GM21529 (cell line): ENCODE results near the gene ADARB2.

Experiments
- ATAC-seq: cut with Tn5 transposase; IDR thresholded peaks from one replicate; pipeline ENCODE4 v1.9.1; 2021; ENCODE audit not compliant: unreplicated experiment

The ADARB2 gene

DNA sequence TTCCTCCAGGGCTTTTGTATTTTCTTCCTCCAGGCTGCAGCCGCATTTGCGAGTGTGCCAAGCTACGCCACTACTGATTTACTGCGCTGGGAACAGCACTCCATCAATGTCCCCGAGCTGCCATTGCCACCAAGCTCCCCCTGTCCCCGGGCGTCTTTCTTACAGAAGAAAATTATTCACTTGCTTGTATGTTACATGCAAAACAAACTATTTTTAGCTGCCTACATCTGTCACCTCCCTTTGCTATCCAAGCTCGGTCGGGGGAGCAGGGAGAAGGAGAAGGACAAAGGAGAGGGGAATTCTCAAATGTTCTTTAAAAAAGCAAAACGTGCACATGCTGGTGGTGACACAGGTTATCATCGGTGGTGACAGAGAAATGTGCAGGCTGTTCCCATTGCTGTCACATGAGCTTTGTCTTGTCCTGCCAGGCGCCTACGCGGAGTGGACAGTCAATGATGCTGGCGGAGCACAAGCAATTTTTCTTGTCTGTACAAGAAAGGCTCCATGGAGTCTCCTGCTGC is 93.1 kb downstream of the ADARB2 start:
- no peak for ATAC-seq

DNA sequence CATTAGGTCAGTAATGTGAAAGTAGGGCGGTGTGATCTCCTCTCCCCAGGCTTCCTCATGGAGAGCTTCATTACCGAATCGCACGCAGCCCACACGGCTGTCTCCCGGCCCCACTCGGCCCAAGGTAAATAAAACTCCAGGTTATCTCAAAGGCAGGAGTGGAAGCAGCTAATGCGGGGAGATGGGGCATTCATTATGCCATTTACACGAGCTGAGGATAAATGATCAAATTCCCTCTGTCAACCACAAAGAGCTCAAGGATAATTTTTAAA is 93.5 kb downstream of the ADARB2 start:
- no peak for ATAC-seq

DNA sequence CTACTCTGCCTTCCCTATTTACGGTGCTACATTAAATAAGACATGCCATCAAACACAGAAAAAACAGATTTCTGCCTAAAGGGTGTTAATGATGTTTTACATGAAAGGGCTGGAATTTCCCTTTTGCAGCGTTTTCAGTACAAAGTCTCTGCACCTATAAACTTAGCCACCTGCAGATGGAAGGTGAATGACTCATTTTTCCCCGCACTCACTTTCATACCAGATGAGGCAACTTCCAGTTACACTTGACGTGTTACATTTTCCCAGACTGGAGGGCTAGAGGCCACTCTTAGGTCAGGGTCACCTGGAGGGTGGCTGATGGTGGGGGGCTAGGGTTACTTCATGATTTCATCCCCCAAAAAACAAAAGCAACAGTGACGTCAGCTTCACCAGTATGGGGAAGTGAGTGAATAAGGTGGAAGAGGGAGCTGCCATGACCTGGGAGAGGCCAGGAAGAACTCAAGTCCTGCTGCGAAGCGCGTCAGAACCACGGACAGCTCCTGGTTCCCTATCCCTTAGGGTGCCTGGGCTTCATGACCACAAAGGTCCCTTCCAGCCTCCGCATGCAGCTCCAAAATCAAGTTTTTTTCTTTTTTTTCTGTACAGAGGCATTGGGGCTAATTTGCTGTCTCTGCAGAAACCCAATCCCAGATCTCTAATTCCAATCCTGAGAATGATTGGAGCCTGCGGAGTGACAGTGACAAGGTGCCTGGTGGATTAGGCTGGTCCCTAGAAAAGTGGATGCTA is 94.0 kb downstream of the ADARB2 start:
- ATAC-seq = peak; percentile 83

DNA sequence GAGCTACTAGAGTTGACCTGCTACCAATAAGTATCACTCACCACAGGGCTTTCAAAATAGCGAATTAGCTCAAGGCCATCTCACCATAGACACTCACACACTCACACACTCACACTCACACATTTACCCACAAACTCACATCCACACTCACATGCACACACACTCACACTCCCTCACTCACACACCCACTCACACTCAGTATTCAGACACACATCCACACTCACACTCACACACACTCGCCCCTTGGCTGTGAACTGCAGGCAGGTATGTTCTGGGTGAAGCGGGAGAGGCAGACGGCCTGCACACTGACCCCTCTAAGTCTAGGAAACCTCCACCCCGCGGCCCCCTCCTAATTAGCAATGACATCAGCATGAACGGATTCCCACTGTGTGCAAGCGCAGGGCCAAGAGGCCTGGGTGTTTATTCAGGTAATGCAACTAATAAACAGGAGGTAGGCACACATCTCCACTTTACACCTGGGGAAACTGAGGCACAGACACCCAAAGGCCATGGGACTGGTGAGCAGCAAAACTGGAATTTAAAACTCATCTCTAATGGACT is 94.6 kb downstream of the ADARB2 start:
- ATAC-seq = no peak

DNA sequence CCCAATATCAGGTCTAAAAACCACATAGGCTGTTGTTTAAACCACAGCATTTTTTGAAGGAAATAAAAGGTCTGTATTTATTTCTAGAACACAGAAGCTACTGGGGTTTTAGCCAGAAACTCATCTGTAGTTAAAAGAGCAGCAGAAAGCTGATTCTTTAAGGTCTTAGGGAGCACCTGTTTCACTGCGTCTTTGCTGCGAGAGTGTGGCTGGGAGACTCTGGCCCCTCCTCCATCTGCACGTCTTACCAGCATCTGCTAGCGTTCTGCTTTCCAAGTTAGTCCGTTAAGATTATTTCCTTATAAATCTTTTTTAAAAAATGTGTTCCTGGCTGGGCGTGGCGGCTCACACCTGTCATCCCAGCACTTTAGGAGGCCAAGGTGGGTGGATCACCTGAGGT is 95.9 kb downstream of the ADARB2 start:
- ATAC-seq = no peak

DNA sequence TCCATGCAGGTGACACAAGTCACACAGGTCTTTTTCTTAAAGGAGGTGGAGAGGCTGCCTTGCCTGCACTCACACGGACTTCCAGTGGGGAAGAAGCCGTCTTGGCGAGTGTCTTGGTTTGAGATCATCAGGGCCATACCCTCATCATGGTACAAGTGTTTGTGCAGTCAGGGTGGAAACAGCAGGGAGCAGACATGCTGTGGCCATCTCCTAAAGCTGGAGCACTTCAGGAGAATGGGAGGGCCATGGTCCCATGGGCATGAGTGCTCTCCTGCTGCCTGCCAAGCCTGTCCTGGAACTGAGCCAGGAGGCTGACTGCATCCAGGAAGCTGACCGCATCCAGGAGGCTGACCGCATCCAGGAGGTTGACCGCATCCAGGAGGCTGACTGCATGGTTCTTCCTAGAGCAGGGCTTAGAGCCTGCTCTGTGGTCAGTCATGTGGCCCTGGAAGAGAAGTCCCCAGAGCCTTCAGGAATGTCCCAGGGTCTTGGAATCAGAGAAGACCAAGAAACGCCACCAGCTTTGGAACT is 98.4 kb downstream of the ADARB2 start:
- no peak for ATAC-seq

DNA sequence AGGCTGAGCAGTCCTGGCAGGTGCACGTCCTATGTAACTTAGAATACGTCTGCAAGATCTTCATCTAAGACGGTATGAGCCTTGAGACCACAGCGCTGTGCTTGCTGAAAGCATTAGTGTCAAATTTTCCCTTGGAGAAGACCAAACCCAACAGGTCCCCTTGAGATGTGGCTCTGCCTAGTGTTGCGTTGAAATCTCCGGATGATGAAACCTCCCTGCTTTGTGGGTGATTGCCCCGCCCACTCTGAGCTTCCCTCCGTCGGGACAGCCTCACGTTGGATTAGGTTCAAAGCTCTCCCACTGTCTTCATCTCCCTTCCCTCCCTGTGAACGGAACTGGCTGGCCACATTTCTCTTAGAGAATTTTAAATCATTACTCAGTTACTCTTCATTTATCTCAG is 102.0 kb downstream of the ADARB2 start:
- no peak for ATAC-seq

DNA sequence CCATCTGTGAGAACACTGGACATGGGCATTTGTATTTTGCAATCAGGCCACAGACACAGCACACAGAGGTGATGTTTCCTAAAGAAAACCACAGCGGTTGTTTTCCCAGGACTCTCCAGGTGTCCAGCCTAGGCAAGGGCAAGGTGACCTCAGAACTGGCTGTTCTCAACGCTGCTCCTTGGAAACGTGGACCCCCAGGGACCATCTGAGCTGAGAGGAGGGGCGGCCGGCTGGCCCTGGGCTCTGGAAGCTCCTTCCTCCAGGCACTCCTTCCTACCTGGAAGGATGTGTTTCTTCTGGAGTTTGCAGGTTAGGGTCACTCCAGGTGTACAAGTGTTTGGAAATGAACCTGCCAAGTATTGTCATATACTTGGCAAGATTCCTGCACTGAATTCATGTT is 103.1 kb downstream of the ADARB2 start:
- no peak for ATAC-seq

DNA sequence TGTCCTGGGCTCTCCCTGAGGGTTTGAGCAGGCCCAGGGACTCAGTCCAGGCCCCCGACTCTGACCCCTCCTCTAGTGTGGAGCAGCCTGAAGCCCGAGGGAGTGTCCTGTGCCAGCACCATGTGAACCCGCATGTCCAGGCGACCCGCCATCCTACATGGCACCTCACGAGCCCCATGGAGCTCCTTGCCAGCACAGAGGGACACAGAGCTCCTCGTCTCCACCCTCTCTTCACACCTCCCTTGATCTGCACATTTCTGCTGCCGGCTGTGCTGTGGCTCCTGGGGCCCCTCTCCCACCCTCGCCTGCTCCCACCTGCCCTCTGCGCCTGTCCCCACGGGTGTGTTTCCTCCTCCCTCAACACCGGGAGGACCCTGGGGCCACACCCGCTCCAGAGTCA is 103.5 kb downstream of the ADARB2 start:
- no peak for ATAC-seq

DNA sequence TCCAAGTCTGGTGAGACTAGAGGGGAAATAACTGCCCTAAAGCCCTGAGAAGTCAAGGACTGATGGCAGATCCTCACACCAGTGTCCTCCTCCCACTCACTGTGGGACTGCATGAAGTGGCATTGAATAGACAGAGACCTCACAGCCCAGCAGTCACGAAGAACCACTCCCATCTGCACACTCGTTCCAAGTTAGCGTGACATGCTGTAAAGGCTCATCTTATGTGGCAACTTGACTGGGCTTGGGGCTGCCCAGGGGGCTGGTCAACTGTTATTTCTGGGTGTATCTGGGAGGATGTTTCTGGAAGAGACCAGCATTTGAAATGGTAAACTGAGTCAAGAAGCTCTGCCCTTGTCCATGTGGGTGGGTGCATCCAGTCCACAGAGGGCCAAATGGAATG is 104.7 kb downstream of the ADARB2 start:
- no peak for ATAC-seq

DNA sequence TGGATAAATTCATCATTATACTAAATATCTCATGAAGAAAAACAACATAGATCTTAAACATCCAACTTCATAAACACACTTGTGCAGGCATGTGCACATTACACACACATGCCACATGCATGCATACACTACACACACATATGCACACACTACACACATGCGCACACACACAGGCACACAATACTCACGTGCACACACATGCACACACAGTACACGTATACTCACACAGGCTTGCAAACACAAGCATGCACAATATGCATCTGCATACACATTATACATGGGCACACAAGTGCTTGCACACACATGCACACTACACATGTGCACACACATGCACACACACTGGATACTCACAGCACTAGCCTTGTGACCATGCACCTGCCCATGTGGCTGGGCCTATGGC is 105.2 kb downstream of the ADARB2 start:
- ATAC-seq = no peak

DNA sequence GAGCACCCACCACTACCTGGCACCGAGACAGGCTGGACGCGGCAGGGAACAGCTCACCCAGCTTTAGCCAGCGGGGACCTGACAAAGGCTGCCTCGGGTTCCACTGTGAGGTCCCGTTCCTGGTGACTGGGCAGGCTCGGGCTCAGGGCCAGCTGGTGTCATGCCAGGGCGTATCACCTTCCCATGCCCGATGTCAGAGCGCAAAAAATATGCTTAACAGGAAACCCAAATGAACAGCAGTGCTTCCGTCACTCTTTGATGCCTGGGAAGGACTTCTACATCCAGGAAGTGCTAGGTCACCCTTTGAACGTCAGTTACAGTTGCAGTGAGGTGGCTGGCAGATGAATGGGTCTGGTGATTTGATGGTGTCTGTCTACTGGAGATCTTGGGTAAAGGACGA is 106.0 kb downstream of the ADARB2 start:
- no peak for ATAC-seq

DNA sequence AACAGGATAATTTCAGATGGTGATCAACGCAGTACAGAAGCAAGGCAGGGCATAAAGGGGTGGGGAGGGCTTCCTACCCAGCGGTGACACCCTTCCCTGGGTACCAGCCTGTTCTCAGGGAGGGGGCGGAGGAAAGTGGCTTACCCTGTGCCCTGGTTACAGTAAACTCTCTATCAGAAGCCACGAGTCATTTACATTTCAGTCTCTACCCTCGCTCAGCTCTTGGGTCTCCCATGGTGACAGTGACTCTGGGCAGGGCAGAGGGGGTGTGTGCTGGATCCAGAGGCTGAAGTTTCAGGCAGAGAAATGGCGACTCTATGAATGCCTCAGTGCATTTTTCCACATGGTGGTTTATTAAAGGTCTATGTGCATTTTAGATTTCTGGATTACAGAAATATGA is 107.0 kb downstream of the ADARB2 start:
- ATAC-seq = no peak

DNA sequence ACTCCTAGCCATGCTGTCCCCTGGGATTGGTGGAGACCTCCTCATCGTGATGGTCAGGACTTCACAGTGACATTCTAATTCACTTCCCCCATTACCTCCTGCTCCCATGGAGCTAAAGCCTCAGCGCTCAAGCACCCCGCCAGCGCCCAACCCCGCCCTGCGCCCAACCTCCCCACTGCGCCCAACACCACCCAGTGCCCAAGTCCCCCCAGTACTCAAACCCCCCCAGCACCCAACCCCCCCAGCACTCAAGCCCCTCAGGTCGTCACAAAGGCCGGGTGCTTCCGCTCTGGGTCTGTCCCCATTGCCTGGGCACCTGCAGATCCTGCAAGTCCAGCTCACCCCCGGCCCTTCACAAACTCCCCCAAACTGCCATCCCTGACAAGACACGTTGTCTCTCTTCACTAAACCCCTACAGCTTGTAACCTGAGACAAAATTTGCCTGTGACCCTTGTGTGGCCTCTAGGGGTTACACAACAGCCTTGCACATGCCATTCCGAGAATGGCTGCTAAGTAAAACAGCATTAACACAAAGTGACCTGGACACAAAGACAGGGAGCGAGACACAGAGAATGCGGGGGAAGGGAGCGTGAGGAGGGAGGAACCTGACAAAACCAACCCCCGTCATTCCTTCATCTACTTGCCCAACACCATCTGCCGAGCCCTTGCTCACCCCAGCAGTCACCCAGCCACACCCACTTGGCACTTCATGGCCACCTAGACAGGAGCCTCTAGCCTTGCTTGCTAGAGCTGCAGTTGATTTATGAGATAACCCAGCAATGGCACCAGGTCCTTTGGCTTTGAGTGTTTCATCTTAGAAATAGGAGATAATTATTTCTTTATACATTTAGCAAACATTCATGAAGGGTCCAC is 107.8 kb downstream of the ADARB2 start:
- ATAC-seq = peak; percentile 53

DNA sequence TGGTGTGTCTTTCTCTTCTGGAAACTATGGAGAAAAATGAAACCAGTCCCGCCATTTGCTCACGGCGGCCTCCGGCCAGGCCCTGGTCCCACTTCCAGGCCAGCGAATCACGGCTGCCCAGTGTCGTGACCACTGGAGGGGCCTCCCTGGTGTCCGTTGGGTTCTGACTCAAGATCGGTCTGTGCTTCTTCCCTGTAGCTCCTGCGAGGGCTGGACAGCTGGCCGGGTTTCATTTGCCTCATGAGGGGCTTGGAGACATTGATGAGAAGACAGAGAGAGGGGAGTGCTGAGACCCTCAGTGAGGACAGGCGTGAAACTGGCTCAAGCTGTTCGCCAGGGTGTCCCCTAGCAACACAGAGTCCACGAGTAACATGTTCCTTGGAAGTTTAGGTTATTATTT is 108.6 kb downstream of the ADARB2 start:
- no peak for ATAC-seq

DNA sequence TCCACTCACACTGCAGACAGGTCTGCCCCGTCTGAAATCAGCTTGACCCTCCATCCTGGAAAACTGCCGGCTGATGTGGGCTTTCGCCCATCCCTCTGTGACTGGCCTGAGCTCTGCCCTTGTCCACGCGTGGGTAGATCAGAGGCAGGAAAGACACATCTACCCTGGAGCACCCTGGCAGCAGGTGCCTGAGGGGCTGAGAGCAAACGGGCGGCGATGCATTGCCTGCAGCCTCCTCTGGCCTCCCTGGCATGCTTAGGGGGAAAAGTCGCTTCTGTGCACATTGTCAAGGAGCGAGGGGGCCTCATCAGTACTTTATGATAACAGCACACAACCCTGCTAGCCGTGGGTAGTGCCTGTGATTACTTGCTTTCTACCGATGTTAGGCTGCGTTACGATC is 109.4 kb downstream of the ADARB2 start:
- no peak for ATAC-seq

DNA sequence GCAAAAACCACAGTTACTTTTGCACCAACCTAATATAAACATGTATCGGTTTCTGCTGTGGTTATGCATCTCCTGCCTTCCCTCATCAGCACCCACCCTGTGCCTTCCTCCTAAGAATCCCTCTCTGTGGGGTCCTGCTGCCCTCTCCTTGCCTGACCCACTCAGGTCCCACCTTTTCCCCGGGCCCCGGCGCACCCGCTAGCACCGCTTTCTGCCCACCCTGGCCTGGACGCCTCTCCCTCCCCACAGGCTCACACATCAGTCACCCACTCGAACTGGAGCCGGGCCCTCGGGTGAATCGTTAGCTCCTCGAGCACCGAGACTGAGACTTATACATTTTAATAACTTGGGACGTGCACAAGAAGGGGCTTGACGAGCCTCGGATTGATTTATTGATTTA is 110.5 kb downstream of the ADARB2 start:
- ATAC-seq = no peak

DNA sequence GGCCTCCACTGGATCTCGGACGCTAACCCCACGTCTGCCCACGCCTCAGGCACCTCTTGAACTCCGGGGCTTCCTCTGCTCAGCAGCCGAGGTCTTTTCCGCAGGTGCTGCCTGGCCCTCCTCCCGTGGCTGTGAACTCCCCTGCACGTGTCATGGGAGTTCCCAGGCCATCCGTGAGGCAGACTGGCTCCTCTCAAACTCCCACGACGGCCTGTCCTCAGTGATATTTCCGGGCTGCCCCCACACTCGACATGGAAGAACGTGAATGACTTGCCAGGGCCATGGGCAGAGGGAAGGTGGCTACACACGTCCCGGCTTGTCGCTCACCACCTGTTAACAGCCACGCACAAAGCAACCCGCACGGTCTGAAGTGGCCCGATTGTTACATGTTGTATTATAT is 110.9 kb downstream of the ADARB2 start:
- ATAC-seq = no peak

DNA sequence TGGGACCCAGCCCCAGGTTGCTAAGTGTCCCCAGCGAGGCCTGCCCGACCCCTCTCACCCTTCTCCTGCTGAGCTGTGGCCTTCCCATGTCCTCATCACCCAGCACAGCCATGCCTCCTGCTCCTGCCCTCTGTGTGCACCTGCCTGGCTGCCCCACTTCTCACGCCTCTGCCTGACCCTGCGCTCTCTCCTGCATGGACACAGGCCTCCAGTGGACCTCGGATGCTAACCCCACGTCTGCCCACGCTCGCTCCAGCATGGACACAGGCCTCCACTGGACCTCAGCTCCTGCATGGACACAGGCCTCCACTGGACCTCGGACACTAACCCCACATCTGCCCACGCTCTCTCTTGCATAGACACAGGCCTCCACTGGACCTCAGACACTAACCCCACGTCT is 111.6 kb downstream of the ADARB2 start:
- no peak for ATAC-seq

DNA sequence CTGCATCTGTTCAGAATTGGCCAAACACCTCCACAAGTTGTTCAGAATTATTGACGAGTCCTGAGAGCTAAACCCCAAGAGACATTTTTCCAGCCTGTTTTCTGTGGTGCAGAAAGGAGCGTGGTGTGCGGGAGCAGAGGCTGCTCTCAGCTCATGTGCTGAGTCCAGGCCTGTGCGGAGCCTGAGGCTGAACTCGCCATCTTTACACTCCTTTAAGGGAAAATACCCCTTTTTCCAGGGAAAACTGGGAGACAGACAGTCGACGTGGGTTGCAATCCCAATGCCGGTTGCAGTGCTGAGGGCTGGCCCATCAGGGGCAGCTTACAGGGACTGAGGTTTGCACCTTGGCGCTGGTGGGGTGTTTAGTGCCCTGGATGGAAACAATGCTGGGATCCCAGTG is 112.2 kb downstream of the ADARB2 start:
- no peak for ATAC-seq

DNA sequence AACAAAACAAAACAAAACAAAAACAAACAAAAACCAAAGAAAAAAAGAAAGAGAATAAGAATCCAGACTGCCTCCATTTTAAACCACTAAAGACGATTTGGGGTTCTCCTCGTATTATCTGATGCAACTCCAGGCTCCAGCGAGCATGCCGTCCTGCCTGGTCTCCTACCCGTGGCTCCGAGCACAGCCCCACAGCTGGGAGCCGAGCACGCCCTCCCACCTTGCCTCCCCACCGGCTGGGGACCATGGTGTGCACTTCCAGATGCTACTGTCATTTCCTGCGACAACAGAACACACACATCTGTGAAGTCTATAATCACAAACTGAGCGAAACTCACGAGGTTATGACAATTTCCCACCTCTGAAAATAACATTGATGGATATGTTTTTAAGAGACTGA is 113.1 kb downstream of the ADARB2 start:
- ATAC-seq = no peak

DNA sequence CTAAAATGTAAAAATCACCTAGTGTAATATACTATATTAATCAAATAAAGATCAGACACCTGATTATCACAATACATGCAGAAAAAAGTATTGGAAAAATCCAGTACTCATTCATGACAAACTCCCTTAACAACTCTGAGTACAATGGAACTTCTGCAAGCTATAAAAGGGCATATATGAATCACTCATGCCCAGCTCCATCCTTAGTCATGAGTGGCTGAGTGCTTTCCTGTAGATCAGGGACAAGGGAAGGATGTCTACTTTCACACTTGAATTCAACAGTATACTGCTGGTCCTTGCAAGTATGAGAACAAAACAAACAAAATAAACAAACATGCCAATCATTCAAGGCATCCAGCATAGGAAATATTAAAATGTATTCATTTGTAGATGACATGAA is 116.5 kb downstream of the ADARB2 start:
- ATAC-seq = no peak
